B cell (primary cell): ENCODE results near the gene FOXE1.

Source experiments
- CTCF ChIP-seq: fragments of 200-600 bp; IDR thresholded peaks from one replicate; pipeline ENCODE4 v1.8.0; 2022; ENCODE audit warnings: antibody characterized with exemption, mild to moderate bottlenecking
- EZH2 ChIP-seq: IDR thresholded peaks from 2 replicates; pipeline ENCODE4 v1.6.1; 2012; ENCODE audit warnings: borderline replicate concordance, low read depth, mild to moderate bottlenecking, moderate library complexity, low read length; ENCODE audit not compliant: insufficient read depth, poor library complexity, severe bottlenecking

- no peak for TF ChIP-seq CTCF
- no peak for TF ChIP-seq EZH2
Observed at GRCh38 chr9:97831843-97832636, 21.0 kb upstream of the FOXE1 start.
